ENCODE results near the gene SEC14L5.

SEC14L5 gene

DNA sequence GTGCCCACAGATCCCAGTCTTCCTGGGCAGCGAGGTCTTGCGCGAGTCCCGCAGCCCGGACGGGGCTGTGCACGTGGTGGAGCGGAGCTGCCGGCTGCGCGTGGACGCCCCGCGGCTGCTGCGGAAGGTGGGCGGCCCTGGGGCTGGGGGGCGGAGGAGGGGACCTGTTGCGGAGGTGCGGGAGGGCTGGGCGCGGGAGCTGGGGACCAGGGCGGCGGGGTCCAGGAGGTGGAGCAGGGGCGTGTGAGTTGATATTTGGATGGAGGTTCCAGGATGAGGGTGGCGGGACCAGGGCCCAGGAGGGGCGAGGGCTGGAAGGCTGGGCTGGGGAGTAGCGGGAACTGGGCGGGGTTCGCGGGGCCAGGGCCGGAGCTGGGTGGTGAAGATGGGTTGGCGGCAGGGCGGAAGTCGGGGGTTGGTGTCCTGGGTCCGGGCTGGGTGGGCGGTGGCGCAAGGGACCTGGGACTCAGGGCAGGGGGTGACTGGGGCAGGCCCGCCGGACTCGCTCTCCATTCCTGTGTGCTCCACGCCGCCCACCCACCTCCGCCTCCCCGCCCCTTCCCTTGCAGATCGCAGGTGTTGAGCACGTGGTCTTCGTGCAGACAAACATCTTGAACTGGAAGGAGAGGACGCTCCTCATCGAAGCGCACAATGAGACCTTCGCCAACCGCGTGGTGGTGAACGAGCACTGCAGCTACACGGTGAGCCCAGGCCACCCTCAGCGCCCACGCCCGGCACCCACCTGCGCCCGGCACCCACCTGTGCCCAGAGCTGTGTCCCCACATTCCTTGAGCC lies 29.6 kb downstream of the SEC14L5 start:
- DNase-seq: peak in 2 of 3 experiments; percentile 43 to 69

DNA sequence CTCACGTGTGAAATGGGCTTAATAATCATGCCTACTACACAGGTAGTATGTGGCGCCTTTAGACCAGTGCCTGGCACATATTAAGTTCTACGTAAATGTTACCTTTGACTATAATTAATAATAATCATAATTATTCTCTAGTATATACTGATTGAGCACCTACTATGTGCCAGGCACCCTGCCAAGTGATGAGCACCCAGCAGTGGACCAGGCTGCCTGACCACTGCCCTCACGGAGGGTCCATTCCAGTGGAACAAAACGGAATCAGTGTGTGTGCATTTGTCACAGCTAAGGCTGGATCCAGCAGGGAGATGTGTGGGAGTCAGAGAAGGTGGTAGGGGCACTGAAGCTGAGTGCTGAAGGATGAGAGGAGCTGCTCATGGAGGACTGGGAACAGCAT lies 30.5 kb downstream of the SEC14L5 start:
- DNase-seq: no peak

DNA sequence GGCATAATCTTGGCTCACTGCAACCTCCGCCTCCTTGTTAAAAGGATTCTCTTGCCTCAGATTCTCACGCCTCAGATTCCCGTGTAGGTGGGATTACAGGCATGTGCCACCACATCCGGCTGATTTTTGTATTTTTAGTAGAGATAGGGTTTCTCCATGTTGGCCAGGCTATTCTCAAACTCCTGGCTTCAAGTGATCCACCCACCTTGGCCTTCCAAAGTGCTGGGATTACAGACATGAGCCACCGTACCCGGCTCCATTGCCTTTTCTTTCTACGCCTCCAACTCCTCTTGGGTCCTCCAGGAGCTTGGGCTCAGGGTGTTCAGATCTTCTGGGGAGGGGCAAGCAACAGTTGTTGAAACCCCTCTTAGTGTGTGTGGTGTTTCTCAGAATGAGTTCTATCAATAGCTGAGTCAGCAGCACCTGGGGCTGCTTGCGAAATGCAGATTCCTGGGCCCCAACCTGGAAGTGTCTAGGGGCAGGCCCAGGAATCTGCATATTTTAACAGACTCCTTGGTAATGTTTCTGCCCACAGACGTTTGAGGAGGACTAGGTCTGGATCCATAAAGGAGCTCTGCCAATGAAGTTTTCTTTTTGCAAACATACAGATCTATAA lies 31.4 kb downstream of the SEC14L5 start:
- DNase-seq: no peak

DNA sequence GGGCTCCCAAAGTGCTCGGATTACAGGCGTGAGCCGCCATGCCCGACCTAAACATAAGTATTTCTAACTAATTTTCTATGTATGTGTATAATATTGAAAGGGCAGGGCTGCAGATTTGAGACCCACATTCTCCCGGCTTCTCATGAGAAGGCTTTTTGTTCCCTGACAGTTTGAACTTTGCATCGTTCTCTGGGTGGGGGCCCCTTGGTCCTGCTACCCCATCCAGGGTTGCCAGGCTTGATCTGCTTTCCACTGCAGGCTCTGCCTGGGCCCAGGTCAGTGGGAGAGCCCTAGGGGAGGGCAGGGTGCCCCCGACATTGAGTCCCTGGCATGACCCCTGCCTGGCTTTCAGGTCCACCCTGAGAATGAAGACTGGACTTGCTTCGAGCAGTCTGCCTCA lies 32.3 kb downstream of the SEC14L5 start:
- no peak for DNase-seq

DNA sequence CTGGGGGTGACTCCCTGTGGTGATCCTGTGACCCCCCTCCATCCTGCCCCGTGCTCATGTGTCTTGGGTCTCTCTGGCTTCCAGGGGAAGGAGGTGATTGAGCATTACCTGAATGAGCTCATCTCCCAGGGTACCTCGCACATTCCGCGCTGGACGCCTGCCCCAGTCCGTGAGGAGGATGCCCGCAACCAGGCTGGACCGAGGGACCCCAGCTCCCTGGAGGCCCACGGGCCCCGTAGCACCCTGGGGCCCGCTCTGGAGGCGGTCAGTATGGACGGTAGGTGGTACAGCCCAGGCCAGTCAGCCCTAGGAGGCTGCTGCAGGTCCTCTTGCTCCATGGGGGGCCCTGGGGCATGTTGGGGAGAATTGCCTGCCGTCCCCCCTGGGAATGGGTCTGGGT lies 33.6 kb downstream of the SEC14L5 start:
- DNase-seq: no peak

DNA sequence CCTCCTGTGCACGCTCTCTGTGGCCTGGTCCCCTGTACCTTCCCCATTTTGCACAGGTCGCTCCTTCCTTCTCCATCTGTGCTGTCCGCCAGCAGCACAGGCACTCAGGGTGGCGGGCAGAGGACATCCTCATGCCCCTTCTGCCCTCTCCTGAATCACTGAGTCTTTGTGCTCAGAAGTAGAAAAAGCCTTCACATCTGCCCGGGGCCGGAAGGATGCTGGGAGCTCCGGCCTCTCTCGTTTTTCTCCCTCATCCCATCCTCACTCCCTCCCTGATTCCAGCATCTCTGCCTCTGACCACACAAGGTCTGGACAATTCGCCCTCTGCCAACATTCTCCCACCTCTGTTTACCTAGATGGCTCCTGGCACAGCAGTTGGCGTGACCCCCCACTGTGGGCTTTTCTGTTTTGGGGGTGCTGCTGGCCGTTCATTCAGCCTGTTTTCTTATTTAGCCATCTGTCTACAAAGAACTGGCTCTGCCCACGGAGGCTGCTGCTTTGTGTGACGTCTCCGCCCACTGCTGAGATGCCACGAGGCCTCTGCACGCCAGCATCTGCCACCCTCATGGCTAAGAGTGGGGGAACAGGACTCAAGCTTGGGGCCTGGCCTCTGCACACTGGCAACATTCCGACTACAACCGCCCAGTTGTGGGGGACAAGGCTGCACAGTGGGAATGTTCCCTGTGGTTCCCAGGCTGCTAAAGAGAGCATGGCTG lies 36.7 kb downstream of the SEC14L5 start:
- no peak for DNase-seq

DNA sequence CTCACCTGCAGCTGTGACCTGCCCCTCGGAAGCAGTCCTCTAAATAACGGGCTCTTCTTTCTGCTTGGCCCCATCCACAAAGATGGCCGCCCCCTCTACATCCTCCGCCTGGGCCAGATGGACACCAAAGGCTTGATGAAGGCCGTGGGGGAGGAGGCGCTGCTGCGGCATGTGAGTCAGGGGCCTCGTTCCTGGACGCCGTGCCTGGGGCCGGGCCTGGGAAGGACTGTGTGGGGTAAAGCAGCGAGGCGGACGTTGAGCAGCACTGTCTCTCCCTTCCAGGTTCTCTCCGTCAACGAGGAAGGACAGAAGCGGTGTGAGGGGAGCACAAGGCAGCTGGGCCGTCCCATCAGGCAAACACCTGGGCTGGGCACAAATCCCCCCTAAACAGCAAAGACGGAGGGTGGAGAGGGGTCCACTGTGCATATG lies 42.5 kb downstream of the SEC14L5 start:
- DNase-seq: no peak

DNA sequence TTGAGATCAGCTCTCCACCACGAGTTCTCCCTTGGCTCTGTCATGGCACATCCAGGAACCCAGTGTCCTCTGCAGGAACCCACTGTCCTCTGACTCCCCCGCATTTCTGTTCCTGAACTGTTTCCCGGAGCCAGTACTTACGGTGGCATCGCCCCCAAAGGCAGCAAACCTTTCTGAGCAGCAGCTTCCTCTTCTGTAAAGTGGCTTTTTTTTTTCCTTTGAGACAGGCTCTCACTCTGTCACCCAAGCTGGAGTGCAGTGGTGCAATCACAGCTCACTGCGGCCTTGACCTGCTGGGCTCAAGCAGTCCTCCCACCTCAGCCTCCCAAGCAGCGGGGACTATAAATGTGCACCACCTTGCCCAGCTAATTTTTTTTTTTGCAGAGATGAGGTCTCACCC lies 43.4 kb downstream of the SEC14L5 start:
- DNase-seq: no peak

DNA sequence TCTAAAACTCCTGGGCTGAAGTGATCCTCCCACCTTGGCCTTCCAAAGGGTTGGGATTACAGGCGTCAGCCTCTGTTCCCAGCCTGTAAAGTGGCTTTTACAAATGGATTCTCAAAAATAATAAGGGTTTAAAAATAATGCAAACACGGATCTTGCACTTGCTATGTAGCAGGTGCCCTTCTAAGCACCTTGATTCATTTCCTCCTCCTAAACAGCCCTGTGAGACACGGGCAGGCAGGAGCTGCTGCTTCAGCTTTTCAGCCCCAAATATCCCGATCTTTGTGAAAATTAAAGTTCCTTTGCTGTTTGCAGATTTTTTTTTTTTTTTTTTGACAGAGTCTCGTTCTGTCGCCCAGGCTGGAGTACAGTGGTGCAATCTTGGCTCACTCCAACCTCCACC lies 43.9 kb downstream of the SEC14L5 start:
- DNase-seq: no peak

DNA sequence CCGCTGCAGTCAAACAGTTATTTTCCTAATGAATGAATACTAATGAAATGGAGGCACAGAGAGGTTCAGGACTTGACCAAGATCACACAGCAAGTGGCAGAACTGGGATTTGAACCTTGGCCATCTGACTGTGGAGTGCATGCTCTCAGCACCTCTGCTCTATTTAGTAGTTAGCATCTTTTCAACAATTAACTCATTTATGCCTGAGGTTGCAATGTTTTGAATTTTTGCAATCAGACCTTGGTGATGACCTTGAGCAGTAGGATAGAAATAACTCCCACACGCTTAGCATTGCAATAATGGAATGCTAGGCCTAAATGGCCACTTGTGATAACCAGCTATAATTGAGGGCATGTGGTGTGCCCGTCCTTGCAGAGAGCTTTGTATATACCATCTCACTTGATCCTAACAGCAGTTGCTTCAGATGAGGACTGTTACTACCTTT lies 44.6 kb downstream of the SEC14L5 start:
- DNase-seq: no peak

DNA sequence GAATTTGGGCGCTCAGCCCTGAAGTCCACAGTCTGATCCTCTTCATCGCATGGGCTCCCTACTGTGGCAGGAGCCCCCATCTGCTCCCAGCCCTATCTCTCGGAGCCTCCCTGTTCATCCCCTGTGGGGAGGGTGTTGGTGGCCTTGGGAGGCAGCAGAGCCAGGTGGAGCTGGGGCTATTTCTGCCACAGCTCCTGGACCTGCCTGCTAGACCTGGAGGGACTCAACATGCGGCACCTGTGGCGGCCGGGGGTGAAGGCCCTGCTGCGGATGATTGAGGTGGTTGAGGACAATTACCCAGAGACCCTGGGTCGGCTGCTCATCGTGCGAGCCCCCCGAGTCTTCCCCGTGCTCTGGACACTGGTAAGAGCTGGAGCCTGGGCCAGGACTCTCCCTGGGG lies 45.1 kb downstream of the SEC14L5 start:
- no peak for DNase-seq

DNA sequence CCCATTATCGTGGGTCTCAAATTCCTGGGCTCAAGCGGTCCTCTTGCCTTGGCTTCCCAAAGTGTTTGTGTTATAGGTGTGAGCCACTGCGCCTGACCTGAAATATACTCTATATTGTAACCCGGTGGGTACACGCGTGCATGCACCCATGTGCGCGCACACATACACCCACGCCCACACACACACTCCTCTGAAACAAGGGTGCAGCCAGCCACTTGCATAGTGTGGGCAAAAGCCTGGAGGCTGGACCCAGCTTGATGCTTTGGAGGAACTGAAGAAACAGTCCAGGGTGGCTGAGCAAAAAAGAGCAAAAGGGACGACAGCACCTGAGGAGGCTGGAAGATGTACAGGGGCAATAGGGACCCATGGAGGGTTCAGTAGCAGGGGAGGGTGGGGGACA lies 45.7 kb downstream of the SEC14L5 start:
- no peak for DNase-seq

DNA sequence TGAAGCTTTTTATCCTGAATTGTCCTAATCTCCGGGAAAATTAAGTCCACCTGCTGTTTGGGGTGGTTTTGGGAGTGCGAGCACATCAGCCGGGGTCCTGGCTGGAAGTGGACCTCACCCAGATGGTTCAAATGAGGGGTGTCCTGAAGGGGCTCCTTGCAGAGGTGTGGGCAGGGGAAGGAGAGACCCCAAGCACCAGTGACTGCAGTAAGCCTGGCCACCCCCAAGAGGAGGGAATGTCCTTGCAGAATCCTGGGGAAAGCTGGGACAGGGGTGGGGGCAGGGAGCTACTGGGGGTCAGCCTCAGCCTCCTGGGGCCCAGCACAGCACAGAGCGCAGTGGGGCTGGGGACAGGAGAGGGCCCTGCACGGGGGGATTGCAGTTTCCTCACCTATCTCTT lies 46.2 kb downstream of the SEC14L5 start:
- DNase-seq: no peak

DNA sequence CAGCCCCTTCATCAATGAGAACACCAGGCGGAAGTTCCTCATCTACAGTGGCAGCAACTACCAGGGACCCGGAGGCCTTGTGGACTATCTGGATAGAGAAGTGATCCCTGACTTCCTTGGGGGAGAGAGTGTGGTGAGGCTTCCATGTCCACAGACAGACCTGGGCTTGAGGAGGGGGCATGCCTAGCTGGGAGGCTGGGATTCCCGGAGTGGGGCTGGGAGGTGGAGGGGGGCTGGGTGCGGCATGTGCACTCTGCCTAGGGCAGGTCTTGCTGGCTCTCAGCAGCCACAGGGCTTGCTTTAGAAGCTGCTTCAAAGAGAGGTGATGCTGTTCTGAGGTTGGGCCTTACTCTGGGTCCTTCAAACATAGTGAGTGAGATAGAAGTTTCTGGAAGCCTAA lies 47.8 kb downstream of the SEC14L5 start:
- no peak for DNase-seq

DNA sequence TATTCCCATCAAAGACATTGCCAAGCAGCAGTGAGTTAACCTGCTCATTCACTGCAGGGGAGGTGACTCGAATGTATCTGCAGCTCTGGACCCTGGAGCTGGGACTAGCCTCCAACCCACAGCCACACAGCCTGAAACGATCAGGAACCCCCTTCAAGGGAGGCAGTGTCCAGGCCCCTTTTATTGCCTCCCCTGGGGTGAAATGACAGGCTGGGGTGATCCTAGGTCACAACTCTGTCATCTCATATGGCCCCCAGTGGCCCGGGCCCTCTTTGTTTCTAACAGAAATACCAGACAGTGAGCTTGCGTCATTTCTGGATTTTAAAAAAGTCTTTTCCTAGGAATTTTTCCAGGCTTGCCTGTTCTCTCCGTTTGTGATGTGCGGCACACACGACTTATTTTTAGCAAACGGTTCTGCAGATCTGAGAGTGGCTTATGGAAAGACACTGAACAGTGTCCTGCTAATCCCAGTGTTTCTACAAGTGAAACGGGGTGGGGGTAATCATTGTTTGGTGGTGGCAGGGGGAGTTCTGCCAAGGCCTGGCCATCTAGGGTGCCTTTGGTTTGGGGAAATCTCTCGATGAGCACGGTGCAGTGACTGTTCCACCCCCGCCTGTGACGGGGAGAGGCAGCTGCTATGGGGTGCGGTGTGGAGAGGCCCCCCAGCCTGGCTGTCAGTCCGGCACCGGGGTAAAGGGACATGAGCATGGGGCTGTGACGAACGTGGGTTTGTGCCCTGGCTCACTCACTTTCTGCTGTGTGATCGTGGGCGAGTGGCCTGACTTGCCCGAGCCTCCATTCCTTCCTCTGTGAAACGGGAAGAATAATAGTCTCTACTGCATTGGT lies 48.4 kb downstream of the SEC14L5 start:
- no peak for DNase-seq

DNA sequence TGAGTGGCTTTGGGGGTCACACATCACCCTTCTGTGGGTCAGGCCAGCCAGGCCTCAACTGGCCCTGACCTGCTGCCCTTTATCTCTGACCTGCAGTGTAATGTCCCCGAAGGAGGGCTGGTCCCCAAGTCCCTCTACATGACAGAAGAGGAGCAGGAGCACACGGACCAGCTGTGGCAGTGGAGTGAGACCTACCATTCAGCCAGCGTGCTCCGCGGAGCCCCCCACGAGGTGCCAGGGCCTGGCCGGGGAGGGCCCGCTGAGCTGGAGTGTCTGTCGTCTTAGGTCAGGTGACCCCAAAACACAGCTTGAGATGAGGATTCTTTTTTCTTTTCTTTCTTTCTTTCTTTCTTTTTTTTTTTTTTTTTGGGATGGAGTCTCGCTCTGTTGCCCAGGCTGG lies 49.1 kb downstream of the SEC14L5 start:
- DNase-seq: no peak

DNA sequence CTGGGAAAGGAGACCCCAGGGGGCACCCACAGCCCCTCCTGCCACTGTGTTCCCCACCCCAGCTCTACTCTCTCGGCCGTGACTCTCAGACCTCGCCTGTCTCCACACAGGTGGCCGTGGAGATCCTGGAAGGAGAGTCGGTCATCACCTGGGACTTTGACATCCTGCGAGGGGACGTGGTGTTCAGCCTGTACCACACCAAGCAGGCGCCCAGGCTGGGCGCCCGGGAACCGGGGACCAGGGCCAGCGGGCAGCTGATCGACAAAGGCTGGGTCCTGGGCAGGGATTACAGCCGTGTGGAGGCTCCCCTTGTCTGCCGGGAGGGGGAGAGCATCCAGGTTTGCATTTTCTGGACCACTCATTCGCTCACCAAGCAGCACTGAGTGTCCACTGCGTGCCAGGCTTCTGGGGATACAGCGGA lies 50.2 kb downstream of the SEC14L5 start:
- DNase-seq: no peak

DNA sequence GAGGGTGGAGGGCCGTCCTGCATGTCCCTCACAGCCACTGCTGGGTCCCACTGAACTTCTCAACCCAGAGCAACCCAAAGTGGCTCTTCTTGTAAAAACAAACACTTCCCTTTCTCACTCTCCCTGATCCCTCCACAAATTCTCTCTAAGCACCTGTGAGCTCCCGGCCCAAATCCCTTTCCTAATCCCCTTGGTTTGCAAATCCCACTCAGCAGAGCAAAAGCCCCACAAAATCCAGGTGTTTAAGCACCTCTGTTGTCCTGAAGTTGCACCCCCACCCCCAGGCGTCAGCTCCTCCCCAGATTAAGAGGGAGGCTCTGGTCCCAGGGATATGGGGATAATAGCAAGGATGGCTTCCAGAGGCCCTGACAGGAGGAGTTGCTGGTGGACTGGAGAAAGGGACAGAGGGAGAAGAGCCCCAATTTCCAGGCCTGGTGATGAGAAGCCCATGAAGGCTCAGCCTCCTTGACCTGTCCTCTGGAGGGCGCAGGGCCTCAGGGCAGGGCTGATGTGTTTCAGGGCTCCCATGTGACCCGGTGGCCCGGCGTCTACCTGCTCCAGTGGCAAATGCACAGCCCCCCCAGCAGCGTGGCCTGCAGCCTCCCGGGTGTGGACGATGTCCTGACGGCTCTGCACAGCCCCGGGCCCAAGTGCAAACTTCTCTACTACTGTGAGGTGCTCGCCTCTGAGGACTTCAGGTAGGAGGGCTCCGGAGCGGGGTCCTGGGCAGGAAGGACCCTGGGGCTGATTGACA lies 52.6 kb downstream of the SEC14L5 start:
- DNase-seq: no peak

DNA sequence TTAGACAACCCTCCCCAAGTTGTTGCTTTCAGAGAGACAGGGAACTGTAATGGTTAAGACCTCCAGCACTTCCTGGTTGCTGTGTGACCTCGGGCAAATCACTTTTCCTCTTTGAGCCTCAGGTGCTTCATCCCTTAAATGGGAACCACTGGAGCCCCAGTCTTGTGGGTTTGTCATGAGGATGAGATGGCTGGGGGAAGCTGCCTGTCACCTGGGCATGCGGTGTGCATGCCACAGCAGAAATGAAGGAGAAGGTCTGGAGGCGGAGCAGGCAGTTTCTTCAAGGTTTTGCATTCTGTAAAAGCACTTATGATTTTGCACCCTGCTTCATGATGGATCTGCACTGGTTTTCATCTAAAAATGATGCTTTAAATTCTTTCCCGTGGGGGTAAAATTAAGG lies 53.5 kb downstream of the SEC14L5 start:
- no peak for DNase-seq

DNA sequence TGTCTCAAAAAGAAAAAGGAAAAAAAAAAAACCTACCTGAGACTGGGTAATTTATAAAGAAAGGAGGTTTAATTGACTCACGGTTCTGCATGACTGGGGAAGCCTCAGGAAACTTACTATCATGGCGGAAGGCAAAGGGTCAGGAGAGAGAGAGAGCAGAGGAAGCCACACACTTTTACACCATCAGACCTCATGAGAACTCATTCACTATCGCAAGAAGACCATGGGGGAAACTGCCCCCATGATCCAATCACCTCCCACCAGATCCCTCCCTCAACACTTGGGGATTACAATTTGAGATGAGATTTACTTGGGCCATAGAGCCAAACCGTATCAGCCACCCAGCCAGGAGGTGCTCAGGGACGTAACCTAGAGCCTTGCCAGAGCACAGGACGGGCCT lies 54.8 kb downstream of the SEC14L5 start:
- DNase-seq: no peak

DNA sequence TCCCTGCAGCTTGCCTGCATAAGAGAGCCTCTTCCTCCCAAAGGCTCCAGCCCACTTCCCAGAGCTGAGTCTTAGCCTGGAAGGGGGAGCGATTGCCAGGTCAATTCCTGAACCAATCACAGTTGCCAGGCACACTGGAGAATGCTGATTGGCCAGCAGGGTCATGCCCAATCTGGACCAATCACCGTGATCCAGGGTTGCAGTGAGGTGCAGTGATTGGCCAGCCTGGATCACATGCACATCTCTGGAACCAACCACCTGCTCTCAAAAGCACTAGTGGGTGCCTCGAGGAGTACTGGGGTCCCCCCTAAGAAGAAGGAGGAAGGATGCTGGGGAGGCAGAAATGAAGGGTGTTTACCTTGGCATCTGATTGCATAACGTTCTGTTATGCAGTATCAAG lies 57.2 kb downstream of the SEC14L5 start:
- no peak for DNase-seq

DNA sequence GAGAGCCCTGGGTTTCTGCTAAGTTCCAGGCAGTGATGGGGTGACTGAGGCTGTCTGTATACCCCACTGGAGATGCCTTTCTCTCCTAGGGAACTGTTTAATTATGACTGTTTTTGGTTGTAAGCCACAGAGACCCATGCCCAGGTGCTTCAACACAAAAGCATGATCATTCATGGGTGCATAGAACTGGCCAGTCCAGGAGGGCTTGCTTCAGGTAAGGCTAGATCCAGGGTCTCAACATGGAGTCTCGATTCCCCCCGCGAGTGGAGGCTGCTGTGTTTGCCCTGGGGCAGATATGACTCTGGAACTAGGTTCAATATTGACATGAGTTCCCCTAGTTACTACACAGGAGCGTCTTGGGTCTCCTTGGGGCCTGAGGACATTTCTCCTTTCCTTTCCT lies 57.8 kb downstream of the SEC14L5 start:
- no peak for DNase-seq
